ENCODE results near the gene KLHDC10.
A peak's percentile ranks its signal among the peaks of the same experiment; 100 is the strongest.

Gene KLHDC10

DNA sequence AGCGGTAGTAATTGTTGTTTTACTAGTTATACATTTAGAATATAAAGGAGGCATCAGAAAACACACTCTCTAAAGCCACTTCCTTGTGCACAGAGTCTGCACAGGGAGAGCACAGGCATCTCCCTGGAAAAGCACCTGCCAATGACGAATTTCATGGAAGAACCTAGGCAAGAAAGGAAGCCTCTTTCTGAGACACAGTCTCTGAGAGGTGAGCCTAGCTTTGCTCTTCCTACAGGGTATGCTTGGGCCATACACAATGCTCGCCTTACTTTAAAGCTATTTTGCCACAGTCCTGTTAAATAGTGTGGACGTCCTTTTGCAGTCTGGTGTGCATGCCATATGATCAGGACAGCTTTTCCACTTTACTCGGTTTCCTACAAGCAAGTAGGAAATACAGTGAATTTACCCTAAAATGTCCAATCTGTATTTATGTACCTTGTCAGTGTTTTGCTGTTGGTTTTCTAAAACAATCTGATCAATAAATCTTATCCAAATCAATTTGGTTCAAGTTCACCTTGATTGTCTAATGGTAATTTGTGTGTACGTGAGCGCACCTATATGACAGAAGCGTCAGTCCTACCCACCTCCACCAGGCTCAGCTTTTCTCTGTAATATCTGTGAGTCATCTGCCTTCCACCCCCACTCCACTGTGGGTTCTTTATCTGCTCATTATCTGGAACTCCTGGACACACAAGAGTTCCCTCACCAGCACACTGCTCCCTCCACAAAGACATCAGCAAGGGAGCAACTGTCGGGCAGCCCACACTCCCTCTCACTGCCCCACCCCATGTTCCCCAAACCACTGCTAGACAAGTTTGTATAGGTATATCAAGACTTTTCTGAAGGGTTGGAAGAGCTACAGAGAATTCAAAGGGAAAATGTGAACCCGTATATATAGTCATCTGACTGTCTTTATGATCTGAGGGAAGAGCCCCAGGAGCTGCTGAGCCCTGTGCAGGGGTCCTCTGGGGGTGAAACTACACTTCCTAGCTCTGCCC, 65.2 kb downstream of the KLHDC10 start:
- H3K36me3 ChIP-seq (ENCODE audit: control insufficient read depth, insufficient read depth, low read length), result no peaks in the 10 kb centered on the region

DNA sequence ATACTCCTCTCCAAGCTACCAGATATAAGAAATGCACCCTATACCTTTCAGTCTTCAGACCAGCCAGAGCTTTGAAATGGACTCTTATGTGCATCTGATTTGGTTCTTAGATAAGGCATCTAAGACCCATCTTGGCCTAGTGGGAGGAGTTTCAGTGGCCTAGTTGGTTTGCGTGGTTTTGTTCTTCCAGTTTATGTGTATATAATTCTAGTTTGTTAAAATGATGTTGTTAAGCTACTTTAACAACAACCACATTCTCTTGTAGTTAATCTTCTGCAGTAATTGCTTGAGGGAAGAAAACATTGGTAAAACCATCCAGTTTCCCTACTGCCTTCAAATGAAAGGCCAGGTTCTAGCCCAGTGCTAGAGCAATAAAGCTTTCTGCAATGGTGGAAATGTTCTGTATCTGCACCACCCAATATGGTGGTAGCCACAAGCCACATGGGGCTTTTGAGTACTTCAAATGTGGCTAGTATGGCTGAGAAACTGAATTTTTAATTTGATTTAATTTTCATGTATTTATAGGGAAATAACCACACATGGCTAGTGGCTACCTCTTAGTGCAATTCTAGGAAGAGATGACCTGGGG, 66.3 kb downstream of the KLHDC10 start:
- Histone ChIP-seq H3K27me3 (ENCODE audit: control insufficient read depth, insufficient read depth, low read length) (no peaks in the 10 kb centered on the region), H3K4me2 (ENCODE audit: low read length) (no peak overlapping the region), H3K9me3 (ENCODE audit: control insufficient read depth, low read length) (no peaks in the 10 kb centered on the region), H3K27ac (no peak overlapping the region), H2AFZ (no peak overlapping the region), H3K4me1 (peaks cover 24% of the 10 kb centered on the region), H3K4me3 (ENCODE audit: low read depth, low read length) (no peak overlapping the region), H3K9ac (no peak overlapping the region), H3K36me3 (ENCODE audit: control insufficient read depth, insufficient read depth, low read length) (no peaks in the 10 kb centered on the region), H3K79me2 (no peaks in the 10 kb centered on the region)
- TF ChIP-seq, protein P1, sequence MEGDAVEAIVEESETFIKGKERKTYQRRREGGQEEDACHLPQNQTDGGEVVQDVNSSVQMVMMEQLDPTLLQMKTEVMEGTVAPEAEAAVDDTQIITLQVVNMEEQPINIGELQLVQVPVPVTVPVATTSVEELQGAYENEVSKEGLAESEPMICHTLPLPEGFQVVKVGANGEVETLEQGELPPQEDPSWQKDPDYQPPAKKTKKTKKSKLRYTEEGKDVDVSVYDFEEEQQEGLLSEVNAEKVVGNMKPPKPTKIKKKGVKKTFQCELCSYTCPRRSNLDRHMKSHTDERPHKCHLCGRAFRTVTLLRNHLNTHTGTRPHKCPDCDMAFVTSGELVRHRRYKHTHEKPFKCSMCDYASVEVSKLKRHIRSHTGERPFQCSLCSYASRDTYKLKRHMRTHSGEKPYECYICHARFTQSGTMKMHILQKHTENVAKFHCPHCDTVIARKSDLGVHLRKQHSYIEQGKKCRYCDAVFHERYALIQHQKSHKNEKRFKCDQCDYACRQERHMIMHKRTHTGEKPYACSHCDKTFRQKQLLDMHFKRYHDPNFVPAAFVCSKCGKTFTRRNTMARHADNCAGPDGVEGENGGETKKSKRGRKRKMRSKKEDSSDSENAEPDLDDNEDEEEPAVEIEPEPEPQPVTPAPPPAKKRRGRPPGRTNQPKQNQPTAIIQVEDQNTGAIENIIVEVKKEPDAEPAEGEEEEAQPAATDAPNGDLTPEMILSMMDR (IDR thresholded peaks at IDR 0.05), result no peak

More for the DNA sequence above, 65.2 kb downstream of the KLHDC10 start:
- Histone ChIP-seq H3K4me2 (ENCODE audit: low read length) (peak overlapping the region; percentile 2), H3K4me3 (ENCODE audit: low read depth, low read length) (no peak overlapping the region), H2AFZ (no peak overlapping the region), H3K27me3 (ENCODE audit: control insufficient read depth, insufficient read depth, low read length) (no peaks in the 10 kb centered on the region), H3K27ac (no peak overlapping the region), H3K9me3 (ENCODE audit: control insufficient read depth, low read length) (no peaks in the 10 kb centered on the region), H3K9ac (no peak overlapping the region), H3K4me1 (peaks cover 16% of the 10 kb centered on the region), H3K79me2 (no peaks in the 10 kb centered on the region)
- TF ChIP-seq, protein P1 (IDR thresholded peaks at IDR 0.05), result no peak

DNA sequence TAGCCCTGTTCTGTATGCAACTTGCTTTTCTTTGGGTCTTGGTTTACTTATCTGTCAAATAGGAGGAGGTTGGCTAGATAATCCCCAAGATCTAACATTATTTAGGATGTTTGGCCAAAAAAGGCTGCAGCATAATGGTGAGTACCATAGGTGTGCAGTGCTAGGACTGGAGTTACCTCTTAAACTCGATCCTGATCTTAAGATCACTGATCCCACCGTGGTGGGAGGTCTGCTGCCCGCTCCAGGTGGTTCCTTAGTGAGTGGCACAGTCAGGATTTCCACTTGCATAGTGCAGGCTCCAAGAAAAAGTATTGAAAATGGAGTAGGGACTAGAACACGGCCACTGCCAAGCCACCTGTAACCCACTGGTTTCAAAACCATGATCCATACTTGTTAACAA, 66.9 kb downstream of the KLHDC10 start:
- Histone ChIP-seq H3K4me1 (peaks cover 29% of the 10 kb centered on the region), H3K9me3 (ENCODE audit: control insufficient read depth, low read length) (no peaks in the 10 kb centered on the region), H3K27ac (no peak overlapping the region), H3K9ac (no peak overlapping the region), H3K79me2 (no peaks in the 10 kb centered on the region), H3K4me2 (ENCODE audit: low read length) (no peak overlapping the region), H3K4me3 (ENCODE audit: low read depth, low read length) (no peak overlapping the region), H3K36me3 (ENCODE audit: control insufficient read depth, insufficient read depth, low read length) (no peaks in the 10 kb centered on the region), H3K27me3 (ENCODE audit: control insufficient read depth, insufficient read depth, low read length) (no peaks in the 10 kb centered on the region), H2AFZ (no peak overlapping the region)
- TF ChIP-seq, protein P1 (IDR thresholded peaks at IDR 0.05), result no peak

DNA sequence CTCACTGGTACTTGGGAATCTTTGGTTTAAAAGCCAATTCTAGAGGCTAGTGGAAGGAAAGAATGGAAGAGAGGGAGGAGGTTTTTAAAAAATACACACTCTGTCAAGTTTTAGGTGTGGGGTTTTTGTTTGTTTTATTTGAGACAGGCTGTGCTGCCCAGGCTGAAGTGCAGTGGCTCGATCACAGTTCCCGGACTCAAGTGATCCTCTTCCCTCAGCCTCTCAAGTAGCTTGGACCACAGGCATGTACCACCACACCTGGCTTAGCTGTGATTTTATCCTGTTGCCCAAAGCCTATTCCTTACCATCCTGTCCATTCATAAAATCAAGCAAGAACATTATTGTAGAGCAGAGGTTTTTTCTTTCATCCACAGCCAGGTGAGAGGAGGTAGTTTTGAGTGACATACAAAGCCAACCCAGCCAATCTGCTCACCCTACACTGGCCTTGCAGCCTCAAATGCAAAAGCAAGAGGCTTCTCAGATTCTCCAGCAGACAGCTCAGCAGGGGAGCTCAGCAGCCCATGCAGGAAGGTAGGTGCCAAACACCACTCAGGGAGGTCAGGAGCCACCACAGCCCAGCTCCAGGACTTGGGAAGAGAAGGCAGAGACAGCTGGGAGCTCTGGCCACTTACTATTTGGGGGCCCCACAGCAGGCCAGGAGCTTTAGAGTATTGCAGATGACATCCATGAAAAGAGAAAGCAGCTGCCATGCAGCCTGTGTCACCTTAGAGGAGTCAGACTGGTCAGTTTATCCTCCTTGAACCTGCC, 69.0 kb downstream of the KLHDC10 start:
- no peak overlapping the region for H3K4me3 ChIP-seq (ENCODE audit: low read depth, low read length)
- H3K9ac ChIP-seq, result no peak overlapping the region
- no peak overlapping the region for H3K27ac ChIP-seq
- no peak overlapping the region for H2AFZ ChIP-seq
- H3K79me2 ChIP-seq, result no peaks in the 10 kb centered on the region
- TF ChIP-seq, protein P1 (IDR thresholded peaks at IDR 0.05), result no peak
- no peaks in the 10 kb centered on the region for H3K27me3 ChIP-seq (ENCODE audit: control insufficient read depth, insufficient read depth, low read length)
- no peak overlapping the region for H3K4me2 ChIP-seq (ENCODE audit: low read length)
- no peaks in the 10 kb centered on the region for H3K36me3 ChIP-seq (ENCODE audit: control insufficient read depth, insufficient read depth, low read length)
- H3K9me3 ChIP-seq (ENCODE audit: control insufficient read depth, low read length), result no peaks in the 10 kb centered on the region
- peaks cover 32% of the 10 kb centered on the region for H3K4me1 ChIP-seq
